Prostate gland (tissue), 2 donors: Measurements from ENCODE around the gene HSF4.

ENCODE experiments used
- CTCF ChIP-seq, 4 experiments: fragments of 200-600 bp in 2 of 4; fragments of 450-650 bp in 2 of 4; sonication (generic) in 2 of 4; IDR thresholded peaks; 1 replicate in 3 of 4; 2 replicates in 1 of 4; pipeline ENCODE4 v1.5.1; 2016 to 2019; ENCODE audit warnings: antibody characterized with exemption in 4 of 4, mild to moderate bottlenecking in 2 of 4, moderate library complexity in 2 of 4
- POLR2A ChIP-seq: fragments of 450-650 bp; IDR thresholded peaks from one replicate; pipeline ENCODE4 v1.6.1; 2016; ENCODE audit warnings: antibody characterized with exemption, mild to moderate bottlenecking
- POLR2AphosphoS5 ChIP-seq: sonication (generic); formaldehyde crosslinking; IDR thresholded peaks from one replicate; pipeline ENCODE4 v1.6.1; 2017; ENCODE audit warnings: antibody characterized with exemption

- TF ChIP-seq CTCF (IDR thresholded peaks at IDR 0.05) (no peak), POLR2A (no peak), POLR2AphosphoS5 (no peak)
Measured at GRCh38 chr16:67149276-67150046, 15.1 kb upstream of the HSF4 start.
